Activated T-cell treated with anti-CD3 and anti-CD28 coated beads for 24 hours (primary cell): ENCODE data around the gene TMPO.
"Not testable (repeated sequence)": the region's sequence is repeated elsewhere in the genome, so short reads cannot be mapped to it uniquely, and the experiment has no call there.

Experiments
- DNase-seq: peaks from one replicate; pipeline ENCODE4 v3.0.0-alpha.2; 2020; ENCODE audit warnings: low read depth

Gene TMPO

DNA sequence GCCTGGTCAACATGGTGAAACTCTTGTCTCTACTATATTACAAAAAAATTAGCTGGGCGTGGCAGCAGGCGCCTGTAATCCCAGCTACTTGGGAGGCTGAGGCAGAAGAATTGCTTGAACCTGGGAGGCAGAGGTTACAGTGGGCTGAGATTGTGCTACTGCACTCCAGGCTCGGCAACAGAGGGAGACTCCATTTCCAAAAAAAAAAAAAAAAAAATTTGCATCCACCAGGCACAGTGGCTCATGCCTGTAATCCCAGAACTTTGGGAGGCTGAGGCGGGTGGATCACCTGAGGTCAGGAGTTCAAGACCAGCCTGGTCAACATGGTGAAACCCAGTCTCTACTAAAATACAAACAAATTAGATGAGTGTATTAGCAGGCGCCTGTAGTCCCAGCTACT lies 3.6 kb upstream of the TMPO start:
- DNase-seq: not testable (repeated sequence)

DNA sequence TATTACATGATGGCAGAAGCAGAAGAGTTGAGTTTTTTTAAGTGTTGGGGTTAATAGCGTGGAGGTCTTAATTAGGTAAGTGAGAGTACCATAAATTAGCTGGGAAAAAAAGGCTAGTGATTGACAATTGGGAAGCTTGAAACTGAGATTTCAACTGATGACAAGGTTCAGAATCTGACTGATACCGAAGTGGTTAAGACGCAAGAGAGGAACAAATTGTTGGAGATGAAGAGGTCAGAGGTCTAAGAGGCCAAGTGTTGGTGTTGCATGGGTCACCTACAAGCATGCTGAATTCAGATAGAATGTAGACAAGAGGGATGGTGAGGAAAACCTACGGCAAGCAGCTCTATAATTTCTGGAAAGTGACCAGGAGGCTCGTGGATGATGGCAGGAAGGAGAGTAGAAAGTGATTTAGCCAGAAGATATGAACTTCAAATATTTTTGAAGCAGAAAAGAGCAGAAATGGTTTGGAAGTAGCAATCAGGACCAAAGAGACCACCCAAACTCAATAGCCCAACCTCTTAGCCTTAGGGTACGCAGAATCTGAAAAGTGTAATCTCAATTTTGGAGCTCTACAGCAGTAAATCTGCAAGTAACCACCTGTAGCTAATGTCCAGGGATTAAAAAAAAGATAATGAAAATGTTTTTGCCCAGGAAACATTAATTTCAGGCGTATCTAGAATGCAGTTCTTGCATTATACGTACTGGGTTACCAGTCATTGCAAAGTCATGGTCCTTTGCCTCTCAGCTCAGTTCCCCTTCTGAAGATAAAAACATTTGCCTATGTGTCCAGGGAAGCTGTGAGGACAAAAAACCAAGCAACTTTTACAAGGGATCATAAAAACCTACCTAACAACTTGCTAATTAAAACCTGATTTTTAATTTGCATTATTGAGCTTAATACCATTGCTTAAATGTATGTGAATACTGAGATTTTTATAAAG lies 1.7 kb upstream of the TMPO start:
- DNase-seq: no peak

DNA sequence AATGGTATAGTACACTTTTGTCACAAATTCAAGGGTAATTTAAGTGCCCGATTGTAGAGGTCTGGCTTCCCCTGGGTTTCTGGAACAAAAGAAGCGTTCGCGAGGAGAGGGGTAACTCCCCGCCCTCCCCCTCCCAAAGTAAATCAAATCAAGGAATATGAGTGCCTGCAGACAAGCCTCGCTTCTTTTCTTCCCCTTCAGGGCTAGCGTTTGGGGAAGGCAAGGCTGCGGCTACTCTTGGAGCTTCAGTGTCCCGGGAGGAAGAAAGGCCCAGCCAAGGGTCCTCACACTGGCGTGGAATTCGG lies 456 bp upstream of the TMPO start:
- DNase-seq: no peak

DNA sequence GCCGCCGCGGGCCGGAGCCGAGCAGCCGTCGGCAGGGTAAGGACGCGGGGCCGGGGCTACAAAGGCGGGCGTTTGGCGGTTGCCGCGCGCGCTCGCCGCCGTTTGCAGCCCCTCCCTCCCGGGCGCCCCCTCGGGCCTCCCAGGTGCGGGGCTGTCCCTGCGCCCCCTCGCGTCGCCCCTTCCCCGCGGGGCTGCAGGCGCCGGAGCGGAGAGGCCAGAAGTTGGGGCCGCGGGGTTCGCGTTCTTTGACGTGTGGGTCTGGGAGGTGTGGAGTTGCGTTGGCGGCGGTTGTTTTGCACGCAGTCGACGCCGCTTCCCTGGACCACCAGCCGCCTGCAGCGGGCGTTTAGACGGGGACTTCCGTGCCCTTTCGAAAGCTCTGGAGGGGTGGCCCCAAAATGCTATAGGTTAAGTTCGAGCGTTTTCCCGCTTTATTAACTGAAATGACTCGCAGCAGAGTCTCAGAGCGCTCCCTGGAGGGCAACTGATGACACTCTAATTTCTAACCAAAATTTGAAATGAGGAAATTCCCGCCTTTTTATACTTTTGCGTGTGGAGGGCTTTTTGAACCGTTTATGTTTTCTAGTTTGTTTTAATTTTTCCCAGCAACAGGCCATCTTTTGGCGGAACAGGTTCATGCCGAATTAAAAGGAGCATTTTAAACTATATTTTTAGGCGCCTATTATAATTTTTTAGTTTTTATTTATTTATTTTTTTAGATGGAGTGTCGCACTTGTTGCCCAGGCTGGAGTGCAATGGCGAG lies 902 bp downstream of the TMPO start:
- DNase-seq: peak; percentile 77

DNA sequence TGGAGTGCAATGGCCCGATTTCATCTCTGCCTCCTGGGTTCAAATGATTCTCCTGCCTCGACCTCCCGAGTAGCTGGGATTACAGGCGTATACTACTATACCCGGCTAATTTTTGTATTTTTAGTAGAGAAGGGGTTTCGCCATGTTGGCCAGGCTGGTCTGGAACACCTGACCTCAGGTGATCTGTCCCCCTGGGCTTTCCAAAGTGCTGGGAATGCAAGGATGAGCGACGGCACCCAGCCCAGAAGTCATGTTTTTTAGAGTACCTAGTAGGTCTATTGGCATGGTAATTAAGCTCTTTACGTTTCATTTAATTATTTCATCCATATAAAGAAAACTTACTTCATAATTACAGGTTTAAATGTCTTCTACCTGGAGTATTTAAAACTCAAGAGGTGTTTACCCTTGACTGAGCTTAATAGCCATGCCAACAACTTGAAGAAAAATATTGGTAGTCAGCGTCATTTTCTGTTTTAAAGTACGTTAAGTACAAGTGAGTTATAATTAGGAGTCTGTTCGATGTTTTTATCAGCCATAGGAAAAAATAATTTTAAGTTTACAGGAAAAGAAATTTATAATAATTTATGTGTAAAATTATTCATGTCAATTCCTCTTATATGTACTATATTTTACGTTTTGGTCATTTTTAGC lies 4.0 kb downstream of the TMPO start:
- no peak for DNase-seq

DNA sequence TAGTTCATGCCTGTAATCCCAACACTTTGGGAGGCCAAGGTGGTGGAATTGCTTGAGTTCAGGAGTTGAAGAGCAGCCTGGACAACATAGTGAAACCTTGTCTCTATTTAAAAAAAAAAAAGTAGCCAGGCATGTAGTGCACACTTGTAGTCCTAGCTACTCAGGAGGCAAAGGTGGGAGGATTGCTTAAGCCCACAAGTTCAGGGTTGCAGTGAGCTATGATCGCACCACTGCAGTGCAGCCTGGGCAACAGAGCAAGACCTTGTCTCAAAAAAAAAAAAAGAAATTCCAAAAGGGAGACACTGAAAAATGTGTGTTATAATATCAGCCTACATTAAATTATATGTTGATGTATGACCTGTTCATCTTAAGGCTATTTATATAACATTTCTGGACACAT lies 14.7 kb downstream of the TMPO start:
- no peak for DNase-seq

DNA sequence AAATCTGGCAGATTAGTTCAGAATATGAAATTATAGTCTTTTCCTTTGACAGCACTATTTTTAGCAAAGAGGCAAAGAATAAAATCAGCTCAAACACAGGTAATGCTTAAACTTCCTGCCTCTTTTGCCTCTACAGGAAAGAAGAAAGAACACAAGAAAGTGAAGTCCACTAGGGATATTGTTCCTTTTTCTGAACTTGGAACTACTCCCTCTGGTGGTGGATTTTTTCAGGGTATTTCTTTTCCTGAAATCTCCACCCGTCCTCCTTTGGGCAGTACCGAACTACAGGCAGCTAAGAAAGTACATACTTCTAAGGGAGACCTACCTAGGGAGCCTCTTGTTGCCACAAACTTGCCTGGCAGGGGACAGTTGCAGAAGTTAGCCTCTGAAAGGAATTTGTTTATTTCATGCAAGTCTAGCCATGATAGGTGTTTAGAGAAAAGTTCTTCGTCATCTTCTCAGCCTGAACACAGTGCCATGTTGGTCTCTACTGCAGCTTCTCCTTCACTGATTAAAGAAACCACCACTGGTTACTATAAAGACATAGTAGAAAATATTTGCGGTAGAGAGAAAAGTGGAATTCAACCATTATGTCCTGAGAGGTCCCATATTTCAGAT lies 17.4 kb downstream of the TMPO start:
- no peak for DNase-seq

DNA sequence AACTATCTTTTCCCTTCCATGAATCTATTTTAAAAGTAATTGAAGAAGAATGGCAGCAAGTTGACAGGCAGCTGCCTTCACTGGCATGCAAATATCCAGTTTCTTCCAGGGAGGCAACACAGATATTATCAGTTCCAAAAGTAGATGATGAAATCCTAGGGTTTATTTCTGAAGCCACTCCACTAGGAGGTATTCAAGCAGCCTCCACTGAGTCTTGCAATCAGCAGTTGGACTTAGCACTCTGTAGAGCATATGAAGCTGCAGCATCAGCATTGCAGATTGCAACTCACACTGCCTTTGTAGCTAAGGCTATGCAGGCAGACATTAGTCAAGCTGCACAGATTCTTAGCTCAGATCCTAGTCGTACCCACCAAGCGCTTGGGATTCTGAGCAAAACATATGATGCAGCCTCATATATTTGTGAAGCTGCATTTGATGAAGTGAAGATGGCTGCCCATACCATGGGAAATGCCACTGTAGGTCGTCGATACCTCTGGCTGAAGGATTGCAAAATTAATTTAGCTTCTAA lies 18.4 kb downstream of the TMPO start:
- DNase-seq: no peak

DNA sequence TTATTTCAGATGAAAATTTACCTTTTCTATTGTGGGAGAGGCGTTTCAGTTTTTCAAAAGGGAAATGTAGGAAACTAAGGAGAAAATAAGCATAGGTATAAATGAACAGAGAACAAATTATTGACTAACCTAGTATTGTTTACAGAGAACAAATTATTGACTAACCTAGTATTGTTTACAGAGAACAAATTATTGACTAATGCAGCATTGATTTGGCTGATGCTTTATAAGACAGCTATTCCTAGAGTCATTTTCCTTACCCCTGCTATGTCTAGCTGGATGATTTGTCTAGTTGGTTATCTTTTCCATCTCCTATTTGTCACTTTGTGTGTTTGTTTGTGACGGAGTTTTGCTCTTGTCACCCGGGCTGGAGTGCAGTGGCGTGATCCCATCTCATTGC lies 22.6 kb downstream of the TMPO start:
- no peak for DNase-seq

DNA sequence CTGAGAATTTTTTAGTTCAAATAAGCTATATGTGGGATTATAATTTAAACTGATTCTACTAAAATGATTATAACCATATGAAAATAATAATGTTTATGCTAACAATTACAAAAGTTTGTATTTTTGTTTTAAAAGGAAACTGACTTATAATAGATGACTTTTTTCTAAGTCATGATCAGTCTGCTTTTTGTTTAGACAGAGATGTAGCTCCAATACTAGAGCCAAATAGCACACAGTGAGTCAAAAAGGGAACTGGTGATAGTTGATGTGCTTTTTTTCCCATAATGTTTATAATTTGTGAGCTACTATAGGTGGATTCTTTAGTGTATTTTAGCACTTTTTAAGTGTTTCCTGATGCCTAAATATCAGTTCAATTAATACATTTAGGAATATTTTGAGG lies 28.3 kb downstream of the TMPO start:
- no peak for DNase-seq

DNA sequence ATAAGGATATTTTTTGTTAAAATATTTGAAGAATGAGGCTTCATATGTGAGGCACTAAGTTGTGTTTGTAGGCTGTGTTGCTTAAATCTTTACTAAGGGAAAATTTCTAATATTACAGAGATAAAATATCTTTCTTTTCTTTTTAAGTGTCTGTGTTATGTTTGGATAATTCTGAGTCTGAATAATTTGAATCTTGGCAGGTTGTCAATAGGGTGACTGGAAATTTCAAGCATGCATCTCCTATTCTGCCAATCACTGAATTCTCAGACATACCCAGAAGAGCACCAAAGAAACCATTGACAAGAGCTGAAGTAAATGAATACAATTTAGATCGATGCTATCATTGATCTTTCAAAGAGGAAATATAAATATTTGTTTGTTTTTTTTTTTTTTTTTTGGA lies 29.4 kb downstream of the TMPO start:
- no peak for DNase-seq

DNA sequence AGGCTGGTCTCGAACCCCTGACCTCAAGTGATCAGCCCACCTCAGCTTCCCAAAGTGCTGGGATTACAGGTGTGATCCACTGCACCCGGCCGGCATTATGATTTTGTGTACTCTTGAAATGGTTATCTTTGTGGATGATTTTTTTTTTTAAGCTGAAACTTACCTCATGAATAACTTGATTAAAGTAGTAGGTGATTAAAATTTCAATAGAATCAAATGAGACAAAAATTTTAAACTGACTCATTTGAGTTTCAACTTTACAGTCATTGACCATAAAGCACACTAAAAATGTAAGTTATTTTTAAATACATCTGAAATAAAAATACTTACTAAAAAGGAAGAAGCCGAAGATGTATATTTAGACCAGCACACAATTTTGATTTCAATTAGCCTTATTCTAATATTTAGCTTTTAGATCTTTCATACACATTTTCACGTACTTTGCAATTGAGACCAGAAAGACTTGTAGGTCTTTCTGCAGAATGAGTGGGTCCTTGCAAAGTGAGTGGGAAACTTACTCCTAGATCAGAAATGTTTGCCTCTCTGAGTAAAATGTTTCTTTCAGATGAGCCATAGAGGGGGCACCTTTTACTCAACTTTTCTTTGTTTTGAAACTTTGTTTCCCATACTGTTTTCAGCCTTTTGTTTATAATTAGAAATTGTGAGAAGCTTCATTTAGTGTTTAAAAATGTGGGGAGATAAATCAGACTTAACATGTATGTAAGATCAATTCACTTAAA lies 34.2 kb downstream of the TMPO start:
- no peak for DNase-seq

DNA sequence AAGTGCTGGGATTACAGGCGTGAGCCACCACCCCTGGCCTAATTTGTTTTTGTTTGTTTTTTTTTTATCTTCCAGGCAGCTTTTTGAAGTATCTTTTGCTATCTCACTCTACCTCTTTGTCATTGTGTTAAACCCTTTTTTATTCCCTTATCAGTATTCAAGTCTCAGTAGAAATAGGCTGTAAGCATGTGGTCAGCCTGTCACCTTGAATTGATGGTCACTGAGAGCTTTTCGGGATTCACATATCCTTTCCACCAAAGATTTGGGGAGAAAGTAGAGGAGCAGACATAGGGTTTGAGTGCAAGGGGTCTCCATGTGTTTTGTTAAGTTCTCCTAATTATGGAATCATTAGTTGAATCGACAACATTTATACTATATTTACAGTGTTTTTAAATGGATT lies 36.4 kb downstream of the TMPO start:
- no peak for DNase-seq

DNA sequence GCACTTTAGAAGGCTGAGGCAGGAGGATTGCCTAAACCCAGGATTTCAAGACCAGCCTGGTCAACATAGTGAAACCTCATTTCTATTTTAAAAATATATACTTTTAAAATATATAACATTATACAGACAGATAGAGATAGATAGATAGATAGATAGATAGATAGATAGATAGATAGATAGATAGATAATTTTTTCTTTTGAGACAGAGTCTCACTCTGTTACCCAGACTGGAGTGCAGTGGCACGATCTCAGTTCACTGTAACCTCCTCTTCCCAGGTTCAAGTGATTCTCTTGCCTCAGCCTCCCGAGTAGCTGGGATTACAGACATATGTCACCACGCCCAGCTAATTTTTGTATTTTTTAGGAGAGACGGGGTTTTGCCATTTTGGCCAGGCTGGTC lies 42.7 kb downstream of the TMPO start:
- DNase-seq: not testable (repeated sequence)

DNA sequence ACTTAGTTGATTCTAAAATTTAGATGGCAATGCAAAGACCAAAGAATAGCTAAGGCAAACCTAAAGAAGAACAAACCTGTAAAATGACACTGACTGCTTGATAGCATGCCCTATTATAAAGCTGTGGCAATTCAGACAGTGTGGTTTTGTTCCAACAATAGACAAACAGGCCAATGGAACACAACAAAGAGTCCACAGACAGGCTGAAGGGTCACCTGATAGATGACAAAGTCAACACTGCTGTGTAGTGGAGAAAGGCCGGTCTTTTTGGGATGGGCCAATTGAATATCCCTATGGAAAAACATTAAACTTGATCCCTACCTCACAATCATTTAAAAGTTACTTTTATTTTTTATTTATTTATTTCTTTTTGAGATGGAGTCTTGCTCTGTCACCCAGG lies 44.3 kb downstream of the TMPO start:
- no peak for DNase-seq

DNA sequence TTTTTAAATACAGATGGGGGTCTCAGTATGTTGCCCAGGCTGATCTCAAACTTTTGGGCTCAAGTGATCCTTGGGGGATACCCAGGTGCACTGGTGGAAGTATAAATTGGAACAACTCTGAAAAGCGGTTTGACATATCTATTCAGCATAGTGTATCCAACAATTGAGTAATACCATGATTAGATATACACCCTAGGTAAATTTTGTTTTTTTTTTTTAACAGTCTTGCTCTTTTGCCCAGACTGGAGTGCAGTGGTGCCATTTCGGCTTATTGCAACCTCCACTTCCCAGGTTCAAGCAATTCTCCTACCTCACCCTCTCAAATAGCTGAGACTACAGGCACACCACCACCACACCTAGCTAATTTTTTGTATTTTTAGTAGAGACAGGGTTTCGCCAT lies 46.5 kb downstream of the TMPO start:
- DNase-seq: no peak

DNA sequence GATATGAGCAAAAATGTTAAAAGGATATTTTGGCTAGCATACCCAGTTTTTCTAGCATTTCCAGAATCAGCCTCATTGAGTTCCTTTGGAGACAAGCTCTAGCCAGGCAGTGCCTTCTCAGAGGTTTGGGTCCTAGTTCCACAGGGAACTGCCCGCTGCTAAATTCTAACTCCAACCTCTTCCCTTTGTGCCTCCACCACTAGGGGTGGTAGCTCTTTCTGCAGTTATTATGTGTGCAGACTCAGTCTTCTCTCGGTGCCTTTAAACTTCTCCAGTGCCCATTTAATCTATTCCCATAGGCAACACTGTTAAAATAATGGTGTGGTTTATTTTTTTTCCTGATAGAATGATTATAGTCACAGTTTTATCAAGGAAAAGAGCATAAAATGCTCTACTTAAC lies 56.6 kb downstream of the TMPO start:
- no peak for DNase-seq

DNA sequence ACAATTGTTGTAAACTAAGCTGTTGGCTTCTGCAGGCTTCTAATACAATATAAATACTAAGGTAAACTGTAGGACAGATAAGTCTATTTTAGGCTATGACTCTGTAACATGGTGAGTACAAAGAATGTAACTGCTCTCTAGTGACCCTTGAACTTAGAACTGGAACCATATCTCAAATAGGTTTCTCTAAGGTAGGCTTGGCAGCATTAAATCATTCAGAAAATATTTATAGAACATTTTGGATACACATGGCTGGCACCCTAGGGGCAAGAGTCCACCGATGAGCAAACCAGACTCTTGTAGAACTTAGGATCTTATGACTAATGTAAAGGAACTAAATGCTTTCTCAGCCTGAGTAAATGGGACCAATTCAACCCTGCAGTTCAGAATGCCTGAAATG lies 58.7 kb downstream of the TMPO start:
- no peak for DNase-seq

DNA sequence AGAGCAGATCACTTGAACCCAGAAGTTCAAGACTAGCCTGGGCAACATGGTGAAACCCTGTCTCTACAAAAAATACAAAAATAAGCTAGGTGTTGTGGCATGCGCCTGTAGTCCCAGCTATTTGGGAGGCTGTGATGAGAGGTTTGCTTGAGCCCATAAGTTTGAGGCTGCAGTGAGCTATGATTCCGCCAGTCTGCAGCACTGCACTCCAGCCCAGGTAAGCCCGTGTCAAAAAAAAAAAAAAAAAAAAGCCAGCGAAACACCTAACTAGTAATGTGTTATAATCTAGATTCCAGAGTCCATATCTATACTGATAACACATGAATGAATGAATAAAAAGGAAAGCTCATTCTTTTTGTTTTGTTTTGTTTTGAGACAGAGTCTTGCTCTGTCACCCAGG lies 59.6 kb downstream of the TMPO start:
- no peak for DNase-seq

DNA sequence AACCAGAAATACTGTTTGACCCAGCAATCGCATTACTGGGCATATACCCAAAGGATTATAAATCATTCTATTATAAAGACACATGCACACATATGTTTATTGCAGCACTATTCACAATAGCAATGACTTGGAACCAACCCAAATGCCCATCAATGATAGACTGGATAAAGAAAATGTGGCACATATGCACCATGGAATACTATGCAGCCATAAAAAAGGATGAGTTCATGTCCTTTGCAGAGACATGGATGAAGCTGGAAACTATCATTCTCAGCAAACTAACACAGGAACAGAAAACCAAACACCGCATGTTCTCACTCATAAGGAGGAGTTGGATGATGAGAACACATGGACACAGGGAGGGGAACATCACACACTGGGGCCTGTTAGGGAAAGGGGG lies 61.4 kb downstream of the TMPO start:
- not testable (repeated sequence) for DNase-seq

DNA sequence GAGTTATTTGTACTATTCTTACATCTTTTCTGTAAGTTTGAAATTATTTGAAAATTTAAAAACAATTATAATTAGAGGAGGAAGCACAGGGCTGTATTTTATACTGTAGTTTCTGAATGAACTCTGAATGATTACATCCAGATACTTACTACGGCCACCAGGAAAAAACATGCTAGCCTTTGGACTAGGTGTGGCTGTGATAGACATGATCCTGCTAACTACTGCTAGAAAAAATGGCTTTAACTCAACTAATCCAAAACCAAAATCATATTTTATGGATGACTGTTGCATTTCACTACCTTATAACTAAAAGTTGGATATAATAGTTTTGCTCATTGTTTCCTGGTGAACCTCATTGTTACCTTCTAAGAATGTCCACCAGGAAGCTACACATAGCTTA lies 63.0 kb downstream of the TMPO start:
- DNase-seq: no peak

DNA sequence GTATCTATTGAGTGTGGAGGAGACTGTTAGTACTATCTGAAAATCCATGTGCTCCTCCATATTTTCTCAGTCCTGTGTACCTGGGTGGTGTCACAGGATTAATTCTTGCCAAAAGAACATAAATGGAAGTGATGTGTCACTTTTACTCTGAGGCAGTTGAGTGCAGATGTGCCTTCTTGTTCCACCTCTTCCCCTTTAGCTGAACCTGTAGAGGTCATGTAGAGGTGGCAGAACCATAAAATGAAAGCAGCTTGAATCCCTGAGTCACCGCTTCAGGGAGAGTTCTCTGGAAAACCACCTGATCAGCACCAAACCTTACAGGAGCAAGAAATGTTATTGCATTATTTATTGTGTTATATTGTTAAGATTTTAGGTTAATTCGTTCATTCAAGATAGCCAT lies 63.4 kb downstream of the TMPO start:
- DNase-seq: no peak
